Choroid plexus epithelial cell (primary cell): ENCODE data around the gene COL4A2.

Experiments used
- DNase-seq: peaks from one replicate; pipeline ENCODE4 v3.0.0-alpha.2; 2010; ENCODE audit warnings: low read depth
- H3K4me3 ChIP-seq: 2 replicates; pipeline ENCODE4 v1.5.1; 2011; ENCODE audit warnings: low read depth, mild to moderate bottlenecking, control low read depth, low read length, moderate library complexity
- CTCF ChIP-seq: conservative IDR thresholded peaks from 2 replicates; pipeline ENCODE4 v1.5.1; 2011; ENCODE audit warnings: low read depth, mild to moderate bottlenecking, control low read depth, inconsistent platforms, low read length, moderate library complexity

Gene COL4A2

DNA sequence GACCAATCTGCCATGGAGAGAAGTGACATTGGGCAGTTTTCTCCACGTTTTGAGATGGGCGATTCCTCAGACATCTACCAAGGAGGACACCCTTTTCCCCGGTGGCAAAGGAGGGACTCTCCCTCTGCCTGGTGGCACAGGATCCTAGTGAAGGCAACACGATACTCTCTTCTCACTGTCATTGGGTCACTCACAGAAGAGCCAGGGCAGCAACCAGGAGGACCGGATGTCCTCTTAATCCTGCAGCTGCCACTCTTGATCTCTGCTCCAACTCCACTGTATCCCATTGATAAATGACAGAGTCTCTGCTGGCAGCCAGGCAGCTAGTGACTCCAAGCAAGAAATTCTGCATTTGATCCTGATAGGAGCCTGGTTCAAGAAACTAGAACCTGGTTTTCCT, 42.2 kb downstream of the COL4A2 start:
- no peak for TF ChIP-seq CTCF
- DNase-seq: no peak
- H3K4me3 ChIP-seq: no peak overlapping the region

- no peak for DNase-seq
- no peak for TF ChIP-seq CTCF
- no peak overlapping the region for H3K4me3 ChIP-seq
Measured at GRCh38 chr13:110350049-110350448, 43.0 kb downstream of the COL4A2 start.

GRCh38 chr13:110350509-110350908, 43.4 kb downstream of the COL4A2 start:
- no peak for DNase-seq
- no peak for TF ChIP-seq CTCF

GRCh38 chr13:110351636-110352420, 44.7 kb downstream of the COL4A2 start:
- no peak for TF ChIP-seq CTCF
- no peak for DNase-seq
- H3K4me3 ChIP-seq: no peak overlapping the region

More at GRCh38 chr13:110350509-110350908, 43.4 kb downstream of the COL4A2 start:
- no peak overlapping the region for H3K4me3 ChIP-seq

DNA sequence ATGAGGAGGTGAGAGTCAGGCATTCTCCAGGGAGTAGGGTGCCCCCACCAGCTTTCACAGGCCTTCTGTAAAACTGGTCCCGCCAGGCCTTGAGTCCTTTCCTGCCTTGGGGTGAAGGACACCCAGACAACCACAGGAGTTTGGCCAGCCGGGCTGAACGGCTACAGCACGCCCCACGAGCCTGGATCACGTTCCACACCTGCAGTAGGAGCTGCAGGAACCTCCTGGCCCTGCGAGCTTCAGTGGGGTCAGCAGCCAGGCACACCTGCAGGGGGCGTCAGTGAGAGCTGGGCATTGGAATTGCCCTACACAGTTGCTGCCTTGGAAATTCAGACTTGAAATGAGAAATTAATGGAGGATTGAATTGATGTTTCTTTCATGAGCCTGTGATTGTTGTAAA, 45.7 kb downstream of the COL4A2 start:
- peak; percentile 37 for TF ChIP-seq CTCF

DNA sequence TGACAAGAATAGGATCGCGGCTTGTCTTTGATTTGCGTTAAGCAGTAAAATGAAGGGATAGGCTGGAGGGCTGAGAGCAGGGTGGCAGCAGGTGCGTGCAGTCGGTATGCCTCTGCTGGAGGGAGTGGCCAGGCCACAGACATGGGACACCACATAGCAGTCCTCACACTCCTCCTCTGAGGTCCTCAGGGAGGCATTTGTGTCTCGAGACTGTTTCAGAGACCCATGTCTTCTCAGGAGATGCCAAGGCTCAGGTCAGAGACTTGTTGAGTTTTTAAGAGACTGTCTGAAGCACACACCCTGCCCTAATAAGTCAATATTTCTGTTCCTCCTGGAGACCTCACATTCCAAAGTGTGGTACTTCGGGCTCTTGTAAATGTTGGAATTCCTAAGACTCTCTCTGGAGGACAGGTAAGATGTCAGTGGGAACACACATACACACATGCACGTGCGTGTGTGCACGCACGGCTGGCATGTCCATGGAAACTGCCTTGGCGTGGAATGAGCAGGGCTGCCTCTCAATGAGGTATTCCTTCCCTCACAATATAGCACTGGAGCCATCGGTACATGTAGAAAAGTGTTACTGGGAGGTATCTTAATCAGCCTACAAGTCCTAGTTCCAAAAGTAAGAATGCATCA, 46.4 kb downstream of the COL4A2 start:
- H3K4me3 ChIP-seq: no peak overlapping the region
- no peak for DNase-seq
- TF ChIP-seq CTCF: no peak

More for the DNA sequence above, 45.7 kb downstream of the COL4A2 start:
- no peak for DNase-seq
- H3K4me3 ChIP-seq: no peak overlapping the region
